Body of pancreas (tissue), 4 donors: ENCODE measurements around the gene CYP46A1. TPM values are rescaled to one million over a fixed set of nuclear protein-coding genes. Genes with fewer than 3 reads are reported as not detected.

ENCODE experiments used
- ATAC-seq: fragments of 150-250 bp; one replicate; pipeline ENCODE4 v1.9.1; 2016
- DNase-seq, 4 donors: peaks; one replicate each; pipeline ENCODE4 v3.0.0-alpha.2; 2019
- H3K27ac ChIP-seq, 4 donors: fragments of 200-600 bp; sonication (generic); 1 replicate in 3 of 4; 2 replicates in 1 of 4; pipeline versions ENCODE4 v1.5.1 to v1.6.1; 2016 to 2019; ENCODE audit warnings: mild to moderate bottlenecking in 1 of 4, mixed read lengths in 1 of 4, moderate library complexity in 1 of 4
- H3K27me3 ChIP-seq, 2 donors: fragments of 200-600 bp; sonication (generic); one replicate each; pipeline ENCODE4 v1.6.0; 2016; ENCODE audit warnings: mild to moderate bottlenecking in 1 of 2
- H3K36me3 ChIP-seq, 2 donors: fragments of 200-600 bp; sonication (generic); replicated peaks in 1 of 2; 2 replicates each; pipeline ENCODE4 v1.5.1; 2016; ENCODE audit warnings: low read depth in 2 of 2; ENCODE audit not compliant: insufficient read depth in 1 of 2
- H3K4me1 ChIP-seq: fragments of 200-600 bp; sonication (generic); one replicate; pipeline ENCODE4 v1.6.0; 2016
- H3K4me3 ChIP-seq, 2 donors: fragments of 200-600 bp; sonication (generic); 1 replicate in 1 of 2; 2 replicates in 1 of 2; pipeline ENCODE4 v1.5.1; 2016 to 2019
- H3K9me3 ChIP-seq, 3 donors: fragments of 200-600 bp; sonication (generic); 1 replicate in 2 of 3; 2 replicates in 1 of 3; pipeline ENCODE4 v1.5.1; 2016
- POLR2A ChIP-seq, 3 donors: fragments of 450-650 bp; IDR thresholded peaks; one replicate each; pipeline ENCODE4 v1.6.1; 2016; ENCODE audit warnings: antibody characterized with exemption in 3 of 3, mild to moderate bottlenecking in 2 of 3
- WGBS, 2 donors: methylation state at CpG; one replicate each; pipeline ENCODE4 v1.1.5; 2017; 5-methylcytosine and 5-hydroxymethylcytosine counted together
- intact Hi-C: fragments of 100-400 bp; cut with DNase I; formaldehyde crosslinking; loops from one replicate; pipeline ENCODE4 v1.15.1; 2023
- total RNA-seq, 2 donors: library from RNA; depleted of rRNA; stranded (reverse); fragments of >200 nt; gene quantifications; one replicate each; pipeline ENCODE4 v1.1.0, GENCODE V29; 2016
- TF ChIP-seq, protein P1 (sequence below), 7 experiments: fragments of 450-650 bp in 4 of 7; fragments of 200-600 bp in 3 of 7; sonication (generic) in 3 of 7; IDR thresholded peaks; one replicate each; pipeline ENCODE4 v1.5.1; 2016 to 2019; ENCODE audit warnings: antibody characterized with exemption in 7 of 7

Gene CYP46A1
- total RNA-seq, 2 donors from 2014 or later: 1.3 to 4.9 TPM

DNA sequence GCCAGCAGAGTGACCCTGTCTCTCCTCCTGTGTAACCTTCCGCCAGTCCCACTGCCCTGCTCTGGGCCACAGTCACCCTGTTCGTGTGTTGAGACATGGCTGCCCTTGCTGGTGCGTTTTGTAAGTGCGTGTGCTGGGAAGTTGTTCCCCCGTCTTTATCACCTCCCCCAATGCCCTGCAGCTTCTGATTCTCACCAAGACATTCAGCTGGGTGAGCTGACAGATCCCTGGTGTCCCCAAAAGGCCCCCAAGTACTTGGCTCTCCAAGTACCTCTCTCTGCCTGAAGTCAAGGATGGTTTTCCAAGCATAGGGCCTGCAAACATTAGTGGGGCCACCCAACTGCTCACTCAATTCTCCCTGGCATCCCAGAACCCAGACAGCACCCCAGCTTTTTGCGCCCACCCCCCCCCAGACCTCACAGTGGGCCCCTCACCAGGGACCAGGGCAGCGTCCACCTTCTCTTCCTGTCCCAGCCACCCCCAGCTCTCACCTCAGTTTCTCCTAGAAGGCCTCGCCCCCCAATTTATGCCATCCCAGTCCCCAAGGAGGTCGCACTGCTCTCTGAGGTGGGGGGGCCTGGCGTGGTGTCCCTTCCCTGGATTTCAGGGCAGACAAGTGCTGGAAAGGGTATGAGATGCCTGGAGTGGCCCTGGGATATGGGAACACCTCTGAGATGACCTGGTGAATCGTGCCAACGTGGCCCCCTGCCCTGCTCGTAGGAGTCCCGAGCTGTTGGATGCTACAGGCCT is 57.3 kb downstream of the CYP46A1 start:
- H3K4me1 ChIP-seq: peaks cover 28% of the 10 kb centered on the region
- ATAC-seq: no peak
- no peak for DNase-seq
- H3K36me3 ChIP-seq: no peaks in the 10 kb centered on the region
- H3K9me3 ChIP-seq: no peaks in the 10 kb centered on the region
- no peak overlapping the region for H3K4me3 ChIP-seq
- 84 to 90% methylated on average over 10 to 13 of the region's 14 CpGs for WGBS, 2 donors
- no peak overlapping the region for H3K27ac ChIP-seq
- intact Hi-C loops: no loop called here
- no peaks in the 10 kb centered on the region for H3K27me3 ChIP-seq
- no peak for TF ChIP-seq POLR2A (IDR thresholded peaks at IDR 0.05)
- TF ChIP-seq, protein P1, sequence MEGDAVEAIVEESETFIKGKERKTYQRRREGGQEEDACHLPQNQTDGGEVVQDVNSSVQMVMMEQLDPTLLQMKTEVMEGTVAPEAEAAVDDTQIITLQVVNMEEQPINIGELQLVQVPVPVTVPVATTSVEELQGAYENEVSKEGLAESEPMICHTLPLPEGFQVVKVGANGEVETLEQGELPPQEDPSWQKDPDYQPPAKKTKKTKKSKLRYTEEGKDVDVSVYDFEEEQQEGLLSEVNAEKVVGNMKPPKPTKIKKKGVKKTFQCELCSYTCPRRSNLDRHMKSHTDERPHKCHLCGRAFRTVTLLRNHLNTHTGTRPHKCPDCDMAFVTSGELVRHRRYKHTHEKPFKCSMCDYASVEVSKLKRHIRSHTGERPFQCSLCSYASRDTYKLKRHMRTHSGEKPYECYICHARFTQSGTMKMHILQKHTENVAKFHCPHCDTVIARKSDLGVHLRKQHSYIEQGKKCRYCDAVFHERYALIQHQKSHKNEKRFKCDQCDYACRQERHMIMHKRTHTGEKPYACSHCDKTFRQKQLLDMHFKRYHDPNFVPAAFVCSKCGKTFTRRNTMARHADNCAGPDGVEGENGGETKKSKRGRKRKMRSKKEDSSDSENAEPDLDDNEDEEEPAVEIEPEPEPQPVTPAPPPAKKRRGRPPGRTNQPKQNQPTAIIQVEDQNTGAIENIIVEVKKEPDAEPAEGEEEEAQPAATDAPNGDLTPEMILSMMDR (IDR thresholded peaks at IDR 0.05): no peak

GRCh38 chr14:99742074-99742473 is 58.0 kb downstream of the CYP46A1 start:
- H3K27me3 ChIP-seq: no peaks in the 10 kb centered on the region
- intact Hi-C loops: no loop called here
- no peak overlapping the region for H3K4me3 ChIP-seq
- H3K4me1 ChIP-seq: peaks cover 31% of the 10 kb centered on the region
- TF ChIP-seq POLR2A (IDR thresholded peaks at IDR 0.05): no peak
- TF ChIP-seq, protein P1 (IDR thresholded peaks at IDR 0.05): no peak
- DNase-seq: no peak
- no peak for ATAC-seq
- no peak overlapping the region for H3K27ac ChIP-seq
- H3K9me3 ChIP-seq: no peaks in the 10 kb centered on the region
- H3K36me3 ChIP-seq: no peaks in the 10 kb centered on the region
- 86 to 92% methylated on average over 3 of the region's 3 CpGs for WGBS, 2 donors

- intact Hi-C loops: no loop called here
- H3K36me3 ChIP-seq: no peaks in the 10 kb centered on the region
- DNase-seq (no peak), ATAC-seq (no peak)
- peaks cover 26% of the 10 kb centered on the region for H3K4me1 ChIP-seq
- no peak overlapping the region for H3K27ac ChIP-seq
- no peak overlapping the region for H3K4me3 ChIP-seq
- H3K27me3 ChIP-seq: no peaks in the 10 kb centered on the region
- WGBS, 2 donors: 79 to 87% methylated on average over 16 to 18 of the region's 25 CpGs
- no peak for TF ChIP-seq POLR2A (IDR thresholded peaks at IDR 0.05)
- TF ChIP-seq, protein P1 (IDR thresholded peaks at IDR 0.05): no peak
- H3K9me3 ChIP-seq: no peaks in the 10 kb centered on the region
Measured at GRCh38 chr14:99742509-99743487, 58.7 kb downstream of the CYP46A1 start.

GRCh38 chr14:99744199-99744872 is 60.2 kb downstream of the CYP46A1 start:
- intact Hi-C loops: no loop called here
- H3K9me3 ChIP-seq: no peaks in the 10 kb centered on the region
- H3K27me3 ChIP-seq: no peaks in the 10 kb centered on the region
- H3K36me3 ChIP-seq: no peaks in the 10 kb centered on the region
- peaks cover 16% of the 10 kb centered on the region for H3K4me1 ChIP-seq
- no peak overlapping the region for H3K4me3 ChIP-seq
- DNase-seq (no peak), ATAC-seq (peak; percentile 12)
- TF ChIP-seq POLR2A (IDR thresholded peaks at IDR 0.05): no peak
- TF ChIP-seq, protein P1 (IDR thresholded peaks at IDR 0.05): no peak
- peak overlapping the region in 3 of 4 donors; percentile 24 to 51 (median 34) for H3K27ac ChIP-seq
- WGBS, 2 donors: 56 to 73% methylated on average over 11 of the region's 11 CpGs
